Prostate gland (tissue), 2 donors: ENCODE measurements around the gene TAB2. TPM values are rescaled to one million over a fixed set of nuclear protein-coding genes. Genes with fewer than 3 reads are reported as not detected.

ENCODE experiments used
- DNase-seq: peaks from one replicate; pipeline ENCODE4 v3.0.0-alpha.2; 2019; ENCODE audit warnings: low spot score
- H3K27ac ChIP-seq, 2 donors: fragments of 200-600 bp; sonication (generic); 2 replicates each; pipeline ENCODE4 v1.5.1; 2017 to 2019
- H3K27me3 ChIP-seq: fragments of 200-600 bp; sonication (generic); replicated peaks from 2 replicates; pipeline ENCODE4 v1.5.1; 2019; ENCODE audit not compliant: insufficient read depth
- H3K36me3 ChIP-seq, 2 donors: fragments of 200-600 bp; sonication (generic); 1 replicate in 1 of 2; 2 replicates in 1 of 2; pipeline versions ENCODE4 v1.5.1 to v1.8.1; 2017 to 2019
- H3K4me1 ChIP-seq: fragments of 200-600 bp; sonication (generic); replicated peaks from 2 replicates; pipeline ENCODE4 v1.5.1; 2019
- H3K4me3 ChIP-seq, 2 donors: fragments of 200-600 bp; sonication (generic); 2 replicates each; pipeline ENCODE4 v1.5.1; 2017 to 2019
- H3K9me3 ChIP-seq: fragments of 200-600 bp; sonication (generic); 2 replicates; pipeline ENCODE4 v1.5.1; 2017
- CTCF ChIP-seq, 4 experiments: fragments of 200-600 bp in 2 of 4; fragments of 450-650 bp in 2 of 4; sonication (generic) in 2 of 4; IDR thresholded peaks; 1 replicate in 3 of 4; 2 replicates in 1 of 4; pipeline ENCODE4 v1.5.1; 2016 to 2019; ENCODE audit warnings: antibody characterized with exemption in 4 of 4, mild to moderate bottlenecking in 2 of 4, moderate library complexity in 2 of 4
- POLR2A ChIP-seq: fragments of 450-650 bp; IDR thresholded peaks from one replicate; pipeline ENCODE4 v1.6.1; 2016; ENCODE audit warnings: antibody characterized with exemption, mild to moderate bottlenecking
- POLR2AphosphoS5 ChIP-seq: sonication (generic); formaldehyde crosslinking; IDR thresholded peaks from one replicate; pipeline ENCODE4 v1.6.1; 2017; ENCODE audit warnings: antibody characterized with exemption
- WGBS: methylation state at CpG from one replicate; pipeline ENCODE4 v1.1.5; 2018; 5-methylcytosine and 5-hydroxymethylcytosine counted together
- intact Hi-C: fragments of 100-400 bp; cut with DNase I; formaldehyde crosslinking; loops from one replicate; pipeline ENCODE4 v1.14.2; 2022
- total RNA-seq, 2 donors: library from RNA; depleted of rRNA; stranded (reverse); fragments of >200 nt; gene quantifications; one replicate each; pipeline ENCODE4 v1.1.0, GENCODE V29; 2016

The TAB2 gene
- total RNA-seq, 2 donors from 2014 or later = 58.8 to 66.3 TPM

GRCh38 chr6:149359440-149359839, 41.9 kb downstream of the TAB2 start:
- no peaks in the 10 kb centered on the region for H3K36me3 ChIP-seq
- no peak overlapping the region for H3K4me3 ChIP-seq
- DNase-seq = no peak
- no peak overlapping the region for H3K27ac ChIP-seq
- H3K4me1 ChIP-seq = no peaks in the 10 kb centered on the region
- TF ChIP-seq POLR2A = no peak
- TF ChIP-seq CTCF (IDR thresholded peaks at IDR 0.05) = no peak
- TF ChIP-seq POLR2AphosphoS5 = no peak
- intact Hi-C loops = no loop called here
- H3K27me3 ChIP-seq = no peaks in the 10 kb centered on the region
- no peaks in the 10 kb centered on the region for H3K9me3 ChIP-seq

GRCh38 chr6:149360536-149360935, 43.0 kb downstream of the TAB2 start:
- H3K27me3 ChIP-seq = no peaks in the 10 kb centered on the region
- DNase-seq = no peak
- no peaks in the 10 kb centered on the region for H3K4me1 ChIP-seq
- H3K27ac ChIP-seq = no peak overlapping the region
- WGBS = 98% methylated on average over 3 of the region's 3 CpGs
- TF ChIP-seq CTCF (IDR thresholded peaks at IDR 0.05) (no peak), POLR2A (no peak), POLR2AphosphoS5 (no peak)
- intact Hi-C loops = no loop called here
- H3K4me3 ChIP-seq = no peak overlapping the region
- no peaks in the 10 kb centered on the region for H3K36me3 ChIP-seq
- H3K9me3 ChIP-seq = no peaks in the 10 kb centered on the region

GRCh38 chr6:149362289-149362688, 44.8 kb downstream of the TAB2 start:
- Histone ChIP-seq H3K27me3 (no peaks in the 10 kb centered on the region), H3K4me3 (no peak overlapping the region), H3K36me3 (no peaks in the 10 kb centered on the region), H3K9me3 (no peaks in the 10 kb centered on the region), H3K27ac (no peak overlapping the region), H3K4me1 (no peaks in the 10 kb centered on the region)
- WGBS = 95% methylated on average over 5 of the region's 5 CpGs
- DNase-seq = no peak
- intact Hi-C loops = no loop called here
- TF ChIP-seq POLR2AphosphoS5 (no peak), CTCF (IDR thresholded peaks at IDR 0.05) (no peak), POLR2A (no peak)

GRCh38 chr6:149363154-149363553, 45.6 kb downstream of the TAB2 start:
- intact Hi-C loops = no loop called here
- Histone ChIP-seq H3K27me3 (no peaks in the 10 kb centered on the region), H3K27ac (no peak overlapping the region), H3K4me3 (no peak overlapping the region), H3K36me3 (no peaks in the 10 kb centered on the region), H3K9me3 (no peaks in the 10 kb centered on the region), H3K4me1 (no peaks in the 10 kb centered on the region)
- 74% methylated on average over 1 of the region's 1 CpG for WGBS
- DNase-seq = no peak
- TF ChIP-seq POLR2A = no peak
- no peak for TF ChIP-seq POLR2AphosphoS5
- no peak for TF ChIP-seq CTCF (IDR thresholded peaks at IDR 0.05)

- H3K36me3 ChIP-seq = no peaks in the 10 kb centered on the region
- TF ChIP-seq POLR2A (no peak), CTCF (IDR thresholded peaks at IDR 0.05) (no peak), POLR2AphosphoS5 (no peak)
- intact Hi-C loops = no loop called here
- H3K4me1 ChIP-seq = no peaks in the 10 kb centered on the region
- no peak overlapping the region for H3K4me3 ChIP-seq
- no peak overlapping the region for H3K27ac ChIP-seq
- no peak for DNase-seq
- H3K27me3 ChIP-seq = no peaks in the 10 kb centered on the region
- no peaks in the 10 kb centered on the region for H3K9me3 ChIP-seq
- 58% methylated on average over 2 of the region's 2 CpGs for WGBS
Observed at GRCh38 chr6:149364557-149364956, 47.0 kb downstream of the TAB2 start.
